ENCODE measurements around the gene FAM219B.

FAM219B gene

DNA sequence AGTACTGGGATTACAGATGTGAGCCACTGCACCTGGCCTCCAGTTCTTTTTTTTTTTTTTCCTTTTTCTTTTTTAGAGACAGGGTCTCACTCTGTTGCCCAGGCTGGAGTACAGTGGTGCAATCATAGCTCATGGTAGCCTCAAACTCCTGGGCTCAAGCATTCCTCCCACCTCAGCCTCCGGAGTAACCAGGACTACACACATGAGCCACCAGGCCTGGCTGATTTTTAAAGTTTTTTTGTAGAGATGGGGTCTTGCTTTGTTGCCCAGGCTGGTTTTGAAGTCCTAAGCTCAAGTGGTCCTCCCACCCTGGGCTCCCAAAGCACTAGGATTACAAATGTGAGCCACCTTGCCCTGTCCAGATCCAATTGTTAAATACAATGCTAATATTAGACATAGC lies 50.1 kb downstream of the FAM219B start:
- H3K27ac ChIP-seq (ENCODE audit: low read depth, low read length) = no peak overlapping the region
- H3K27me3 ChIP-seq (ENCODE audit: control insufficient read depth in 5 of 5, insufficient read depth in 4 of 5, low read length in 5 of 5) = no peaks in the 10 kb centered on the region
- H3K36me3 ChIP-seq (ENCODE audit: control insufficient read depth in 5 of 5, insufficient read depth in 5 of 5, low read length in 5 of 5) = peaks cover 2 to 35% (median 30%) of the 10 kb centered on the region in 5 donors
- no peaks in the 10 kb centered on the region for H3K9me3 ChIP-seq (ENCODE audit: control insufficient read depth in 5 of 5, low read length in 5 of 5)
- peaks cover 3 to 36% (median 16%) of the 10 kb centered on the region in 5 donors for H3K4me1 ChIP-seq (ENCODE audit: control insufficient read depth in 5 of 5, insufficient read depth in 5 of 5, low read length in 5 of 5)
- H3K9ac ChIP-seq (ENCODE audit: low read length in 5 of 5) = no peak overlapping the region
- H3K4me3 ChIP-seq (ENCODE audit: low read depth in 1 of 5, low read length in 5 of 5) = no peak overlapping the region

DNA sequence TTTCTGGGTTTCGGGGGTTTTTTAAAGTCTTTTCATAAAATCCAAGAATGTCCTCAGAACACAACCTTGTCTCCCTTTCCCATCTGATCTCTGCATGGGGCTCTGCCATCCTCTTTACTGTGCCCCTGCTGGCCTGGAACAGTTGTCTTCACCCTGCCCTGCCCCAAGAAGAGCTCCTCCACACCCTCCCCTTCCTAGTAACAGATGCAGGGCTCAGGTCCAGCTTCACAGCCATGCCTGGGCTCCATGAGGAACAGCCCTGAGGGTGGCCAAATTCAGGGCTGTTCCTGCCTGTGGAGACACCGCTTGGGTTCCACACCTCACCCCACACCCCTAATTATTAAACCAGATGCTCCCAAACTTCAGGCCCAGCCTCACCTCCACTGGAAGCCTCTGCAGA lies 50.8 kb downstream of the FAM219B start:
- H3K27ac ChIP-seq (ENCODE audit: low read depth, low read length) = no peak overlapping the region
- H3K4me3 ChIP-seq (ENCODE audit: low read depth in 1 of 5, low read length in 5 of 5) = no peak overlapping the region
- peaks cover 3 to 36% (median 16%) of the 10 kb centered on the region in 5 donors for H3K4me1 ChIP-seq (ENCODE audit: control insufficient read depth in 5 of 5, insufficient read depth in 5 of 5, low read length in 5 of 5)
- H3K9me3 ChIP-seq (ENCODE audit: control insufficient read depth in 5 of 5, low read length in 5 of 5) = no peaks in the 10 kb centered on the region
- no peaks in the 10 kb centered on the region for H3K27me3 ChIP-seq (ENCODE audit: control insufficient read depth in 5 of 5, insufficient read depth in 4 of 5, low read length in 5 of 5)
- H3K36me3 ChIP-seq (ENCODE audit: control insufficient read depth in 5 of 5, insufficient read depth in 5 of 5, low read length in 5 of 5) = peaks cover 3 to 42% (median 36%) of the 10 kb centered on the region in 5 donors
- no peak overlapping the region for H3K9ac ChIP-seq (ENCODE audit: low read length in 5 of 5)

GRCh38 chr15:74854453-74855022 lies 52.1 kb downstream of the FAM219B start:
- Histone ChIP-seq H3K27ac (ENCODE audit: low read depth, low read length) (no peak overlapping the region), H3K27me3 (ENCODE audit: control insufficient read depth in 5 of 5, insufficient read depth in 4 of 5, low read length in 5 of 5) (no peaks in the 10 kb centered on the region), H3K9ac (ENCODE audit: low read length in 5 of 5) (peak overlapping the region in 1 of 5 donors; percentile 14), H3K36me3 (ENCODE audit: control insufficient read depth in 5 of 5, insufficient read depth in 5 of 5, low read length in 5 of 5) (peaks cover 3 to 55% (median 50%) of the 10 kb centered on the region in 5 donors), H3K4me3 (ENCODE audit: low read depth in 1 of 5, low read length in 5 of 5) (no peak overlapping the region), H3K9me3 (ENCODE audit: control insufficient read depth in 5 of 5, low read length in 5 of 5) (no peaks in the 10 kb centered on the region), H3K4me1 (ENCODE audit: control insufficient read depth in 5 of 5, insufficient read depth in 5 of 5, low read length in 5 of 5) (peaks cover 3 to 32% (median 16%) of the 10 kb centered on the region in 5 donors)

DNA sequence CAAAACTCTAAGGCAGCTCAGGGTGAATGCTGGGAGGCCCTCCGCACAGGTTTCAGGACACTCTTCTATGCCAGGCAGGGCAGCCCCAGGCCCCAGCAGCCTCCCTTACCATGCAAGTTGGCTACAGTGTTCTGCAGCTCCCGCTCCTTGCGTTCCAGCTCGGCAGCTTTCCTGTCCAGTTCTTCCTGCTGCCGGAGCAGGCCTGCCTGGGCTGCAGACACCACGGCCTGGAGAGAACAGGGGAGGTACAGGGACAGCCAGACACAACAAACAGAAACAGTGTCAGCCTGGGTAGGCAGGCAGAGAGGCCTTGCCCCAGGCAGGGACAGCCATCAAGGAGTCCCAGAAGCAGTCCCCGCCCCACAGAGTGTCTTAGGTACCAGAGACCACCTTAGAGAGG lies 54.7 kb downstream of the FAM219B start:
- Histone ChIP-seq H3K9me3 (ENCODE audit: control insufficient read depth in 5 of 5, low read length in 5 of 5) (no peaks in the 10 kb centered on the region), H3K9ac (ENCODE audit: low read length in 5 of 5) (no peak overlapping the region), H3K27me3 (ENCODE audit: control insufficient read depth in 5 of 5, insufficient read depth in 4 of 5, low read length in 5 of 5) (no peaks in the 10 kb centered on the region), H3K36me3 (ENCODE audit: control insufficient read depth in 5 of 5, insufficient read depth in 5 of 5, low read length in 5 of 5) (peaks cover 3 to 76% (median 67%) of the 10 kb centered on the region in 5 donors), H3K4me3 (ENCODE audit: low read depth in 1 of 5, low read length in 5 of 5) (no peak overlapping the region), H3K4me1 (ENCODE audit: control insufficient read depth in 5 of 5, insufficient read depth in 5 of 5, low read length in 5 of 5) (peaks cover 0 to 8% (median 7%) of the 10 kb centered on the region in 5 donors), H3K27ac (ENCODE audit: low read depth, low read length) (no peak overlapping the region)

DNA sequence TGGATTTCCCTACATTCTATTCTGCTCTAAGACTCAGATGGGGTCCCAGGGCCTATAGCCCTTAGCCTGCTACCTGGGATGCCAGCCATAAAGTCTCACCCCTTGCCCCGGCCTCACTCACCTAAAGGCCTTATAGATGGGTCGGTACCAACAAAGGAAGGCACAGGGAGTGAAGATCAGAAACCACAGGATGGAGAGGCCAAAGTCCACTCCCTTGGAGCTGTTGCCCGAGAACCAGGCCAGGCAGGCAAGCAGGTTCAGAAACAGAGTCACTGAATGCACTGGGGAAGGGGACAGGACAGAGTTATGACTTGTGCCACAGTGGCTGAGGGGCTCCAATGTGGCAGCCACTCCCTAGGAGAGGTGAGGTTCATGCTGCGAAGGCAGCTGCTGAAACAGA lies 56.3 kb downstream of the FAM219B start:
- Histone ChIP-seq H3K27me3 (ENCODE audit: control insufficient read depth in 5 of 5, insufficient read depth in 4 of 5, low read length in 5 of 5) (no peaks in the 10 kb centered on the region), H3K4me3 (ENCODE audit: low read depth in 1 of 5, low read length in 5 of 5) (no peak overlapping the region), H3K4me1 (ENCODE audit: control insufficient read depth in 5 of 5, insufficient read depth in 5 of 5, low read length in 5 of 5) (peaks cover 0 to 7% (median 3%) of the 10 kb centered on the region in 5 donors), H3K36me3 (ENCODE audit: control insufficient read depth in 5 of 5, insufficient read depth in 5 of 5, low read length in 5 of 5) (peaks cover 3 to 81% (median 73%) of the 10 kb centered on the region in 5 donors), H3K27ac (ENCODE audit: low read depth, low read length) (no peak overlapping the region), H3K9me3 (ENCODE audit: control insufficient read depth in 5 of 5, low read length in 5 of 5) (no peaks in the 10 kb centered on the region), H3K9ac (ENCODE audit: low read length in 5 of 5) (no peak overlapping the region)
